Stimulated activated CD4-positive, alpha-beta T cell treated with anti-CD3 and anti-CD28 coated beads, Interleukin-1b, Interleukin-23, amount 100 ng/mL, for 1 hour (primary cell): ENCODE measurements around the gene TBL1X.
"Not testable (repeated sequence)": the region's sequence is repeated elsewhere in the genome, so short reads cannot be mapped to it uniquely, and the experiment has no call there.

Experiments used
- DNase-seq, 2 donors: peaks; one replicate each; pipeline ENCODE4 v3.0.0-alpha.2; 2020; ENCODE audit warnings: low read depth in 2 of 2

Gene TBL1X

GRCh38 chrX:9459186-9459748, 5.6 kb upstream of the TBL1X start:
- DNase-seq: no peak

DNA sequence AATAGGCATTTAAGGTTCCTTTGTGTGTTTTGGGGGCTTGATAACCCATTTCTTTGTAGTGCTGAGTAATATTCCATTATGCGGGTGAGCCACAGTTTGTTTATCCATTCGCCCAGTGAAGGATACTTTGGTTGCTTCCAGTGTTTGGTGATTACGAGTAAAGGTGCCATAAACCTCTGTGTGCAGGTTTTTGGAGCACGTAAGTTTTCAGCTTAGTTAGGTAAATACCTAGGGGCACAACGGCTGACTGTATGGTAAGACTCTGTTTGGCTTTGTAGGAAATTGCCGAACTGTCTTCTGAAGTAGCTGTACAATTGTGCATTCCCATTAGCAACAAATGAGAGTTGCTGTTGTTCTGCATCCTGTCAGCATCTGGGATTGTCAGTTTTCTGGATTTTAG, 3.8 kb upstream of the TBL1X start:
- no peak for DNase-seq

DNA sequence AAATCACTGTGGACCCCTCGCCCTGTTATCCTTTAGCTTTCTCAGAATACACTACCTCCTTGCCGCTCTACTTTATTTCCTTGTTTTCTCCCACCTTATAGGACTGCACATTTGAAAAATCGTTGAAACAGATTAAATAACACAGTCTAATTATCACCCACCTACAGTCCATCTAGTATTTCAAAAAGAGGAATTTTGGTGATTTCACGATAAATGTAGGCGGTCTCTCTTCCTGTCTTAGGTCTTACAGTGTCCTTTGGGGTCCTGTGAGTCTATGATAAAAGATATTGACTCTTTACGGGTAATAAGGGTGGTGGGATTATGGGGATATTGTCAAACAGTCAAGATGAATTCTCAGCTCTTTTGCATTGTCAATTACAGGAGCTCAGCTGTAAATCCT, 2.4 kb upstream of the TBL1X start:
- no peak for DNase-seq

- DNase-seq: no peak
Measured at GRCh38 chrX:9465380-9466123, 694 bp downstream of the TBL1X start.

DNA sequence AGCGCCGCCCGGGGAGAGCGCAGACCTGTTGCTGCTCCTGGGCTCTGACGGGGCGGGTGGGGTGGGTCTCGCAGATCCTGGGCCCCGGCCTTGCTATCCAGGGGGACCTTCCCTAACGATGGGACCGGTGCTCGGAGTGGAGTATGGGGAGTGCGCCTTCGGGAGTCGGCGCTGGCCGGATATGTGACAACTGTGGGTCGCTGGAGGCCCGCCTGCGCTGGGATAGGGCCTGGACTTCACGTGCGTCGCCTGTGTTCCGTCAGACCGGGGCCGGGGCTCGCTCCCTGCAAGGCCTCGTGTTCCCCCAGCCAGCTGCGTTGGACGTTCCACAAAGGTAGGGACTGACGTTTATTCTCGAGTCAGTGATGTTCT, 1.3 kb downstream of the TBL1X start:
- no peak for DNase-seq

DNA sequence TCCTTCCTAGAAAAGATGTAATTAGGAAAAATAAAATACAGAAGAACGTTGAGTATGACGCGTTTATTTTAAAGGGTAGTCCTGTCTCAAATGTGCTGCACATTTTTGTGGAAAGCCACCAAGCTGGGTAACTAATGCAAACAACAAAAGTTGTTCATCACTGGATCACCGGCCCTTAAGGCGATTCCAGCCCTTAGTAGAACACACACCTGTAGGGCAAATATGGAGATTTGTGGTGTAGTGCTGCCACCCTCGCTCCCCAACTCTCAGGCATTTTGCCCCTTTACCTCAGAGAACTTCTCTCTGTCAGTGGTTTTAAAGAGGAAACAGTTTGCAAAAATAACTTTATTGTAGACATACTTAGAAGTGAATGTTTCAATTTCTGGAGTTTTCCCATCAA, 1.9 kb downstream of the TBL1X start:
- DNase-seq: no peak

DNA sequence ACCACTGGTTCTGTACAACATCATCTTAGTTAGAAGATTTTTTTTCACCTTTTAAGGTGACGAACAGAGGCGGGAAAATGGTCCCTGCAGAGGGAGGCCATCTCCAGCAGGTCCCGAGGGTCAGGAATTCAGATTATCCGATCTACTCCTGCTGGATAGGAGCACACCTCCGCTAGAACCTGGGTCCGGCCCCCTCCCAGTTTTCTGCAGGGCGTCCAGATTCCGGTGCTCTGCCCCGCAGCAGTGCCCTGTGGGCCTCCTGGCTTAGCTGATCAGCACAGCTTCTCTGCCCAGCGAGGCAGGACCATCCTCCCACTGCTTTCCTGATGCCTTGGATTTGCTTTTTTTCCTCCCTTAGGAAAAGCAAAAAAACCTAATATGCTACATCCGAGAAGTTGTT, 2.3 kb downstream of the TBL1X start:
- no peak for DNase-seq

DNA sequence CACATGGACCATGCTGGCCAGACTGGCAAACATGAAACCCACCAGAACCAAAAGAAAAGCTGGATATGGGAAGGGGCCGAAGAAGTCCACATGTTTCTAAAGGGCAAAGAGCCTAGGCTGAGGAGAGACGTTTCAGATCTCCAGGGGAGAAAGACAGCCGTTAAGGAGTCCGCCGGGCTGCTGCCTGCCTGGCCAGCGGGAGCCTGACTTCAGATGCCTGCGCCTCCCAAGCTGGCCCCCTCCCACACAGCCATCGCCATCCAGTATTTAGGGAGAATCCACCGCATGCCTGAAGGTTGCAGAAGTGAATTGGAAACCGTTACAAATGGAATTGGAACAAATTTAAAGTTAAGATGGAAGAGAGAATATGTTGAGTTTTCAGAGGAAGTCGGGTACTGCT, 2.9 kb downstream of the TBL1X start:
- DNase-seq: no peak

GRCh38 chrX:9471571-9471985, 6.7 kb downstream of the TBL1X start:
- DNase-seq: no peak

DNA sequence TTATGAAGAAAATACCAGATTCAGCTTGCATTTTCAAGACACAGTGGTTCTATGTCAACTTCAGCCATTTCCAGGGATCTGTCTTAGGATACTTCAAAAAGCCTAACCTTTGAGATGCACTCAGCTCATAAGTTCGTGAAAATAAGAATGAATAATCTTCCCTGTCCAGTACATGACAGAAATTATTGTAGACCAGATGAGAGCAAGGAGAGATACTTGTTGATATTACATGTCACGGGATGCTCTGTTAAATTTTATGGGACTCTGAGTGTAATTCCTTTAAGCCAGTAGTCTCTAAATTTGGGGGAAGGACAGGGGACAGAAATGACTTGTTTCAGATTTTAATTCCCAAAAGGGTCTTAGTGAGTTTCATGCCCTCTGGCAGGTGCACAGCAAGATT, 8.8 kb downstream of the TBL1X start:
- no peak for DNase-seq

DNA sequence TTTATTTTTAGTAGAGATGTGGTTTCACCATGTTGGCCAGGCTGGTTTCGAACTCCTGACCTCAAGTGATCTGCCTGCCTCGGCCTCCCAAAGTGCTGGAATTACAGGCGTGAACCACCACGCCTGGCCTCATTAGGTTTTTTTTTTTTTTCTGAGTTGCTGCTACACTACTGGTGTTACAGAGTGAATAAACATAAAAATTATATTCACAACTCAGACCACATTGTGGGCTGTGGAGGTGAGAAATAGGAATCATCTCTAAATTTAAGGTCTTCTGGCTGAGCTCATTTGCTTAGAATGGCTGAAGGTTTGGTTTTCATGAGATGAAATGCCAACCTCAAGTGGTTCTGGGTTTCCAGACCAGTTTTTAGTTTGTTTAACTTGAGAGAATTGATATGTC, 10.6 kb downstream of the TBL1X start:
- DNase-seq: not testable (repeated sequence)

DNA sequence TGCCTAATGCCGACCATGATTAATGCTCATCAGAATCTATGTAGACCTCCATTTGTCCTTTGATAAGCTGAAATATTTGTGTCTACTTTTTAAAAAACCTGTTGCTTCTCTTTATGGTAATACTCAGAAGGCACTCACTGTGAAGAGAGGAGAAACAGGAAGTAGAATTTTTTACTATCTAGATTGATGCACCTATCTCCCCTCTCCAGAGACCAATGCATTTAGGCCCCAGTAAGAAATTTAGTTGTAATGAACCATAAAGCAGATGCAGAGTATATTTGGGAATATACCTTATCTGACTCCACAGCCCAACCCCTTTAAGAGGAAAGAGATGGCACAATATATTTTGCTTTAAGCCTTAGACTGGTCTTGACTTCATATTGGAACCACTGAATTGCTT, 11.1 kb downstream of the TBL1X start:
- DNase-seq: no peak

DNA sequence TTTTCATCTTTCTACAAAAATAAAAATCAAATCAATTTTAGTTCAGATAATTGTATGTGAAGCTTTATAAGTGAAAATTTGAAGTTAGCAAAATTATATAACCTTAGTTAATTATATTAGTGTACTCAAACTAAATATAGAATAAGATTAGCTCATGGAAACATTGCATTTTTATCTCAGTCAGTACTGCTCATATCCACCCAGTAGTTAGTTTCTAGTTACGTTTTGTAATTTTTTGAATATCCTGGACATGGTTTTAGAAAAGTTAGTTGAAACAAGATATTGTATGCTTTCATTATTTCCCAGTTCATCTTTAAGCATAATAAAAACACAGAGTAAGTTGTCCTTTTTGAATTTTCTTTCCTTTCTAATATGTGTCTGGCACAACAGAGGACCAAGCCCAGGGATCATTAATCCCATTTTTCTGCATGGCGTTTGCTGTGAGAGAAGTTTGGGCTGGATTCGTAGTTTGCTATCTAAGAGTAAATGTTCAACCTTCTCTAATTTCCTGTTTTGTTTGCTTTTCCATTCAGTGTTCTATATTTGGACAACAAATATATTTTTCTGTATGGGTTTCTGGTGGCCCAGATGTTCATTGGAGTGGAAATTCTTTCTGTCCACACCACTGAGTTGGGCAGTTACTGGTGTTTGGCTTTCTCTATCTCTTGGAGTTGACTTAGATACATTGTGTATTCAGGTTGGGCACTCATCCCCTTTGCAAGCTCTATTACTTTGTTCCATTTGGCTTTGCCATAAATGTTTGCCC, 12.1 kb downstream of the TBL1X start:
- no peak for DNase-seq

GRCh38 chrX:9482408-9482807, 17.6 kb downstream of the TBL1X start:
- no peak for DNase-seq

- no peak for DNase-seq
Measured at GRCh38 chrX:9482837-9483236, 18.0 kb downstream of the TBL1X start.

- no peak for DNase-seq
Measured at GRCh38 chrX:9483376-9483775, 18.5 kb downstream of the TBL1X start.

DNA sequence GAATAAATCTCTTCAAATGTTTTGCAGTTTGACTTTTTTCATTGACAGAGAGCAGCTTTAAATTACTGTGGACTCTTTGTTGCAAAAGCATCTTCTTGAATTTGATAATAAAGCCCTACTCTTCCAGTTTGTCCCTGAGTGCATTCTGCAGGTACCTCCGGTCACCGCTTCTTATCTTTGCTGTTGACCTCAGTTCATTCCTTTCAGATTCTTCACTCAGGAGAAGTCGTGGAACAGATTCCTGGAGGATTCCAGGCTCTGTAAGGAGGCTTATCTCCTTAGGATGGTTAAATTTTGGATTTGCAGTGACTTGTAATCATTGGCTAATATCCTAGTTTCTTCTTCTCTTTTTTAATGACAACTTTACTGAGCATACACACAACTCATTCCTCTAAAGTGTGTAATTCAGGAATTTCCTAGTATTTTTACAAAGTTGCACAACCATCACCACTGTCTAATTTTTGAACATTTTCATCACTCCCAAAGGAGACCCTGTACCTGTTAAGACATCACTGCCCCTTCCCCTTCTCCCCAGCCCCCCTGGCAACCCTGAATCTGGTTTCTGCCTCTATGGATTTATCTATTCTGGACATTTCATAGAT, 22.0 kb downstream of the TBL1X start:
- no peak for DNase-seq

- no peak for DNase-seq
Measured at GRCh38 chrX:9488586-9488985, 23.7 kb downstream of the TBL1X start.

GRCh38 chrX:9489234-9489633, 24.4 kb downstream of the TBL1X start:
- no peak for DNase-seq

DNA sequence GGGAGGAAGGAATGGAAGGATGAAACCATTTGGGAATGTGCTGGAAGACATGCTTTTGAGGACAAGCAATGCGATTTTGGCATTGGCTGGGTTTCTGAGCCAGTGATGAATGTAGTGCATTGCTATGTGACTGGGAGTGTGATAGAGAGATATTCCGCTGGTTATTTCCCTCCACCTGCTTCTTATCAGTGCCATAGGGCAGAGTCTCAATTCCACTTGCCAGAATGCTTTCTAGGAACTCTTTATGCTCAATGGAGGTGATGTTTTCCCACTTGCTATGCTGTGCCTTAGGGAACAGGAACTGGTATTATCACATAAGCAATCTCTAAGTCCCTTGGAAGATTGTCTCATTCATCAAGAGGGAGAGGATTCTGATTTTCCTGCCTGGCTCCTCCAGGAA, 28.0 kb downstream of the TBL1X start:
- DNase-seq: no peak

DNA sequence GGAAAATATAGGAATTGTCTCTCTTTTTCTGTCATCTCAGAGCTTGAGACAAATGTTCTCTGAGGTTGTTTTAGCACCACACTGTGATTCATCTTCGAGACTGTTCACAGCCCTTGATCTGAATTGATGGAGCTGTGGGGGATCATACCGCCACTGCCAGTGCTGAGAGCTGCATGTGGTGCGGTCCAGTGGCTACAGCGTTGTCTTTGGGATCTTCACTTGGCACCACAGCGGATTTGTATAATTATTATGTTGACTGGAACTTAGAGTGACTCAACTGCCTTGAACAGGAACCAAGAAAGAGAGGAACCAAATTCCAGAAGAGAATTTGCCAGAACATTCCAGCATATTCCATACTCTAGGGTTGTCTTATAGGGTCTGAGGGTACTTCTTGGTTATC, 29.1 kb downstream of the TBL1X start:
- no peak for DNase-seq

GRCh38 chrX:9494771-9495170, 29.9 kb downstream of the TBL1X start:
- no peak for DNase-seq

DNA sequence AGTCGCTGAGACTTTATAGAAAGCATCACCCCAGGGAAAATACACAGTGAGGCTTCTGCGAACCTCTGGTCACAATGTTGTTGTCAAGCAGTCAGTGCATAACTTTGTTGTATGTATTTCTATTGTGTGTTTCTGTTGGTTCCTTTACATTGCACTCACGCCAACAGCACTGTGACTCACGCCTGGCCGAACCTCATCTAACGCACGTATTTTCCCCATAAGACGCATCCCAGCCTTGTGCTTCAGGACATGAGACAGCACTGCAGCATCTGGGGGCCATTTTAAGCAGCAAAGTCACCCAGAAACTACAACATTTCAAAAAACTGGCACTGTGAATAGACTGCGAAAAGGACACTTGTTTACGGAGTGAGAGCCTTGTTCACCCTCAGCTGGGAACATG, 30.6 kb downstream of the TBL1X start:
- DNase-seq: no peak
